ENCODE data around the gene COL4A6. TPM values are rescaled to one million over a fixed set of nuclear protein-coding genes. Genes with fewer than 3 reads are reported as not detected.

COL4A6 gene
- total and polyA plus RNA-seq, 2 donors (not counting 3 experiments of a cell fraction or from before 2014, with no cell fraction given), result 0.49 to 0.62 TPM

DNA sequence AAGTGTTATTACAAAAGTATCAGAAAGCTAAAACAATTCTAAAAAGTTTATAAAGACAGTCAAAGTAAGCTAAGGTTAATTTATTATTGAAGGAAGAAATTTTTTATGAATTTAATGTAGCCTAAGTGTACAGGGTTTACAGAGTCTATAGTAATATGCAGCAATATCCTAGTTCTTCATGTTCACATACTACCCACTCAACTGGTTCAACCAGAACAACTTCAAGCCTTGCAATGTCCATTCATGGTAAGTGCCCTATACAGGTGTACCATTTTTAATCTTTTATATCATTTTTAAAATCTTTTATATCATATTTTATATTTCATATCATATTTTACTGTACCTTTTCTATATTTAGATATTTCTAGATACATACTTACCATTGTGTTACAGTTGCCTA, 35.8 kb upstream of the COL4A6 start:
- no peak overlapping the region for H3K4me2 ChIP-seq (ENCODE audit: insufficient read depth, low read length)
- ChIA-PET POLR2A (no interaction called here), CTCF (no interaction called here)
- no peaks in the 10 kb centered on the region for H4K20me1 ChIP-seq (replicated peaks; ENCODE audit: control insufficient read depth, extremely low read depth, insufficient read depth, low read length)
- DNase-seq (ENCODE audit: low read depth, low spot score), result no peak
- FAIRE-seq, result no peak
- H3K36me3 ChIP-seq (ENCODE audit: control insufficient read depth in 2 of 2, extremely low read depth in 1 of 2, insufficient read depth in 2 of 2, low read length in 2 of 2), result no peaks in the 10 kb centered on the region
- no peak overlapping the region for H3K4me3 ChIP-seq (replicated peaks in 1 of 3; ENCODE audit: insufficient read depth in 1 of 3, low read depth in 1 of 3, low read length in 3 of 3)
- no peaks in the 10 kb centered on the region for H3K79me2 ChIP-seq (ENCODE audit: control insufficient read depth, insufficient read depth, low read length)
- H3K9me3 ChIP-seq (replicated peaks; ENCODE audit: control insufficient read depth, insufficient read depth, low read length), result no peaks in the 10 kb centered on the region
- no TSS peak for BruUV-seq (replicated peaks)
- no peak overlapping the region for H2AFZ ChIP-seq (ENCODE audit: low read depth, low read length)
- H3K27ac ChIP-seq (ENCODE audit: insufficient read depth, low read depth, low read length), result no peak overlapping the region
- intact Hi-C loops (cut with micrococcal nuclease) (no loop called here), dilution Hi-C loops (cut with MboI; ENCODE audit: extremely low pct_ligation_motif_present, low sequenced_read_pairs) (no loop called here)
- H3K9ac ChIP-seq (replicated peaks; ENCODE audit: extremely low read depth, insufficient read depth, low read length), result no peak overlapping the region
- no peaks in the 10 kb centered on the region for H3K4me1 ChIP-seq (ENCODE audit: control insufficient read depth, extremely low read depth, insufficient read depth, low read length)
- no peaks in the 10 kb centered on the region for H3K27me3 ChIP-seq (ENCODE audit: control insufficient read depth in 2 of 2, insufficient read depth in 2 of 2, low read length in 2 of 2)
- TF ChIP-seq JUN (IDR thresholded peaks at IDR 0.05; ENCODE audit: borderline replicate concordance, insufficient read depth, insufficient read length, low read depth) (no peak), MYC (IDR thresholded peaks at IDR 0.05; ENCODE audit: low read depth, low read length) (no peak), GATA2 (IDR thresholded peaks at IDR 0.05; ENCODE audit: insufficient read depth, insufficient read length, low read depth, low read length) (no peak), FOS (IDR thresholded peaks at IDR 0.05; ENCODE audit: borderline replicate concordance, insufficient read depth, low read length) (no peak), EZH2 (IDR thresholded peaks at IDR 0.05; ENCODE audit: borderline replicate concordance, low read depth, low read length, severe bottlenecking) (no peak), POLR2AphosphoS5 (IDR thresholded peaks at IDR 0.05; ENCODE audit: insufficient read depth, low read depth, low read length) (no peak), POLR2A (IDR thresholded peaks at IDR 0.05; ENCODE audit: low read depth, low read length) (no peak)
- TF ChIP-seq, protein P1, sequence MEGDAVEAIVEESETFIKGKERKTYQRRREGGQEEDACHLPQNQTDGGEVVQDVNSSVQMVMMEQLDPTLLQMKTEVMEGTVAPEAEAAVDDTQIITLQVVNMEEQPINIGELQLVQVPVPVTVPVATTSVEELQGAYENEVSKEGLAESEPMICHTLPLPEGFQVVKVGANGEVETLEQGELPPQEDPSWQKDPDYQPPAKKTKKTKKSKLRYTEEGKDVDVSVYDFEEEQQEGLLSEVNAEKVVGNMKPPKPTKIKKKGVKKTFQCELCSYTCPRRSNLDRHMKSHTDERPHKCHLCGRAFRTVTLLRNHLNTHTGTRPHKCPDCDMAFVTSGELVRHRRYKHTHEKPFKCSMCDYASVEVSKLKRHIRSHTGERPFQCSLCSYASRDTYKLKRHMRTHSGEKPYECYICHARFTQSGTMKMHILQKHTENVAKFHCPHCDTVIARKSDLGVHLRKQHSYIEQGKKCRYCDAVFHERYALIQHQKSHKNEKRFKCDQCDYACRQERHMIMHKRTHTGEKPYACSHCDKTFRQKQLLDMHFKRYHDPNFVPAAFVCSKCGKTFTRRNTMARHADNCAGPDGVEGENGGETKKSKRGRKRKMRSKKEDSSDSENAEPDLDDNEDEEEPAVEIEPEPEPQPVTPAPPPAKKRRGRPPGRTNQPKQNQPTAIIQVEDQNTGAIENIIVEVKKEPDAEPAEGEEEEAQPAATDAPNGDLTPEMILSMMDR (IDR thresholded peaks at IDR 0.05; ENCODE audit: extremely low read depth in 1 of 2, insufficient read depth in 1 of 2, low read depth in 1 of 2, low read length in 2 of 2), result no peak
- TF ChIP-seq, protein P2, sequence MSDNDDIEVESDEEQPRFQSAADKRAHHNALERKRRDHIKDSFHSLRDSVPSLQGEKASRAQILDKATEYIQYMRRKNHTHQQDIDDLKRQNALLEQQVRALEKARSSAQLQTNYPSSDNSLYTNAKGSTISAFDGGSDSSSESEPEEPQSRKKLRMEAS (IDR thresholded peaks at IDR 0.05; ENCODE audit: insufficient read depth, insufficient read length), result no peak
- no peaks in the 10 kb centered on the region for H3K9me1 ChIP-seq (replicated peaks; ENCODE audit: control insufficient read depth, extremely low read depth, insufficient read depth, low read length)

Data from endothelial cell of umbilical vein (primary cell).